GM18909 (cell line): Measurements from ENCODE around the gene FBXW4.

Experiments used
- ATAC-seq: cut with Tn5 transposase; IDR thresholded peaks from one replicate; pipeline ENCODE4 v1.9.1; 2021; ENCODE audit warnings: mild to moderate bottlenecking; ENCODE audit not compliant: unreplicated experiment, poor library complexity

Gene FBXW4

GRCh38 chr10:101623528-101623927 is 71.4 kb downstream of the FBXW4 start:
- no peak for ATAC-seq

DNA sequence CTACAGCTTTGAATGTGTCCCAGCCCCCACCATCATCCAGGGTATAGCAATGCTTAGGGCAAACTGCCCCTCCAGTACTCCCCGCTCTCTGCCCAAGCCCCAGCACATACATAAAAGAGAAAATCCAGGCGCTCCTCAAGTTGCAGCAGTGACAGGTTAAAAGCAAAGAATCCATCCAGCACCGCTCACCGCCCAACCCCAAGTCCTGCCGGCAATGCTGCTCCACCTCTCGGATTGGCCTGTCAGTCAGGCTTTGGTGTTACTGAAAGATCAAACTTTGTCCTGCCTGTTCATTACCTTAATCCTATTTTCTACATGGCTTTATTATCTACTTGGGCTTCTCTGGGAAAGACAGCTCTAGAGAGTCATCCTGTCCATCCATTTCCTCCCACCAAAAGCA is 75.0 kb downstream of the FBXW4 start:
- ATAC-seq: no peak

DNA sequence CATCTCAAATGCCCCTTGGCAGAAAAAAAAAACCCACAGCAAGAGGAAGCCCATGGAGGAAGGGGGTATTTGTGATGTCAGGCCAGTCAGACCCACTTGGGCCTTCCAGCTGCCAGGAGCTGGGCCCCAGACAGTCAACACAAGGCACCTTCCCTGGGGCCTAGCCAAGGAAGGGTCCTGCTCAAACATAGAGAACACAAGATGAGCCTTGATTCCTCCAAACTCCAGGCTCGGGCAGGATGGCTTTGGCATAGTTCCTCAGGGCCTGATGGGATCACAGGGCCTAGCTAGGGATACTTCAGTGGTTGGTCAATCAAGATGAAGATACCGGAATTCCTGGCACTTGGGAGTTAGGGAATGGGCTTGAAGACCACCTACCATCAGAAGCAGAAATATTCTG is 76.1 kb downstream of the FBXW4 start:
- ATAC-seq: no peak

- no peak for ATAC-seq
These were observed 77.0 kb downstream of the FBXW4 start for GRCh38 chr10:101617824-101618568.

GRCh38 chr10:101617102-101617823 is 77.7 kb downstream of the FBXW4 start:
- ATAC-seq: no peak

GRCh38 chr10:101616415-101617101 is 78.4 kb downstream of the FBXW4 start:
- ATAC-seq: no peak

DNA sequence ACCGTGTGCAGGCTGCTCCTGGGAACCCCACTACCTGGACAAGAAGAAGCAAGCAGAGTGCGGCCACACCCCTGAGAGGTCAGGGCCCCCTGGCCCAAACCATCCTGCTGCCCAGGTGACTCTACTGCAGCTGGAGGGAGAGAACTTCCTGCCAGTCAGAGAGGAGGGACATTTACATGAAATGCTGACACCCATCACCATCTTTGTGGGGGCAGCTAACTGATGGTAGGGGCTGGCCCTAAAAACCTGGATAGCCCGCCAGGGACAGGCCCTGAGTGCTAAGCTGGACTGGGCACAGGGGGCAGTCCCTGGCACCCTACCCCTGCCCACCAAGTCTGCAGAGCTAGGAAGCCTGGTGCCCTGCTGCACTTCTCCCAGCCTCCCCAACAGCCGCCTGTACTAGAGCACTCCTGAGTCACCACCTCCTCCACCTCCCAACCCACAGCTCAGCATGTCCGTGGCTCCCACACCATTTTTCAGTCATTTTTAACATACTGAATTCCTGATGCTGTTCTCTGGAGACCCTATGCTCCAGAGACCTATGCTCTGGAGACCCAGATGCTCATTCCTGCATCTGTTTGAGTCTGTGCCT is 79.3 kb downstream of the FBXW4 start:
- no peak for ATAC-seq

DNA sequence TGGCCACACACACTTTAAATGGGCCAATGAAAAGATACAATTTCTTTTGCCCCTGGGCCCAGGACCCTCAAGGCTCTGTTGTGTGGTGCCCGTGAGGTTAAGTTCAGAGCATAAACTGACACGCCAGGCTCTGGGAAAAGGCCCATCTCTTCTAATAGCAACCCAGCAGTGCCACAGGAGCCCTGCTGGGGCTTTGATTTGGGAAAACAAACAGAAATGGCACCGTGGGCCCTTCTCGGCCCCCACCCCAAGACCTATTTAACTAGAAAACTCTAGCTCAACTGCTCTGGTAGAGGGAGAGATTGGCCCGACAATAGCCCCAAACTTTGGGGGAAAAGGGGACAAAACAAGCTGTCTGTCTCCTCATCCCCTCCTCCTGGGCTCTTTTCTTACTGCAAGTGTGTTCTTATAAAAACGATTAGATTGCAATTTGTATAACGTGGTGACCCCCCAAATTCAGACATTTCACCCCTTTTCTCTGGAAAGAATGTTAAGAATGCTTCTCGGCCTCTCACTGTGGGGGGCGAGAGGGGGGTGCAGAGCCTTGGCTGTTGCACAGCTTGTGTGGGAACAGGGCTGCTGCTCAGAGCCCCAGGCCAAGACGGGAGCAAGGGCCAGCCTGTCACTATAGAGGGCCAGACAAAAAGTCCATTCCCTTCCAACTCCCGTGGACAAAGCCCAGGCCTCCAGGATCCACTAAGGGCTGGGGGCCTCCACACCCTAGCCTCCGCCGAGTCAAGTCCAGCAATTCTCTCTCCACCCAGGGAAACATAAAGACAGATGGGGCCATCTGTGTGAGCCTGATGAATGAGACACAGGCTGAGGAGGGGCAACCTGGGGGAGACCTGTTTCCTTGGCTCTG is 80.1 kb downstream of the FBXW4 start:
- ATAC-seq: no peak

DNA sequence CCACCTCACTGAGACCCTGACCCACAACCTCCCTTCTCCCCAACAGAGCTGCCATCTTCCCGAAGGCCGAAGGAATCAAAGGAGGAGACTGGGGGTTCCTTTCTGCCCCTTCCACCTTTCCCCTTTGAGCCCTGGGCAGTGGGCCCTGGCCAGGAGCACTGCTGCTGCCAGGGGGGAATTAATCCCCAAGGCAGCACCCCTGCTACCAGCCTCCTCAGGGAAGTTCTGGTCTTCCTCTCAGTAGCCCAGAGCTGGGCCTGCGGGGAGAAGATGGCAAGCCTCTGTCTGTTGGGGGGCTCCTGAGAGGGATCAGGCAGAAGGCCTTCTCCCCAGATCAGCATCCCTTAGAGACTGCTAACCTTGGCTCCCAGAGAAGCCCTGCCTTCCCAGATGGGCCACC is 81.3 kb downstream of the FBXW4 start:
- no peak for ATAC-seq

- ATAC-seq: no peak
These were observed 82.1 kb downstream of the FBXW4 start for GRCh38 chr10:101612872-101613271.

- ATAC-seq: no peak
These were observed 82.9 kb downstream of the FBXW4 start for GRCh38 chr10:101612086-101612485.

GRCh38 chr10:101611096-101611905 is 83.7 kb downstream of the FBXW4 start:
- ATAC-seq: no peak

DNA sequence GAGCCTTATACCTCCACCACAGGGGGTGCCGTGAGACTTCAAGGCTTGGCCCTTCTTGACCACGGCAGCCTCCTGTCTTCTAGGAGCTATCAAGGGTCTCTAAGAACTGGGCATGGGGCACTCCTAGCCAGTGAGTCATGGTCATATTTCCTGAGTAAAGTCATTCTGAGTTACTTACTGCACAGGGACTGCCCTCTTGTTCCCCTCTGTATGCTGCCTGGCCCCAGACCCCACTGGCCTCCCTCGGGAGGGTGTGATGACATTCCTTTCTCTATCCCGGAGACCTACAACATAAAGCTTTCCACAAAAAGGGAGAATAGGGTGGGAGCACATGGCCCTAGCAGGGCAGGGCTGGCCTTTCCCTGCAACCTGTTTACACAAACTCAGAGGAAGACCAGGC is 85.5 kb downstream of the FBXW4 start:
- ATAC-seq: no peak

DNA sequence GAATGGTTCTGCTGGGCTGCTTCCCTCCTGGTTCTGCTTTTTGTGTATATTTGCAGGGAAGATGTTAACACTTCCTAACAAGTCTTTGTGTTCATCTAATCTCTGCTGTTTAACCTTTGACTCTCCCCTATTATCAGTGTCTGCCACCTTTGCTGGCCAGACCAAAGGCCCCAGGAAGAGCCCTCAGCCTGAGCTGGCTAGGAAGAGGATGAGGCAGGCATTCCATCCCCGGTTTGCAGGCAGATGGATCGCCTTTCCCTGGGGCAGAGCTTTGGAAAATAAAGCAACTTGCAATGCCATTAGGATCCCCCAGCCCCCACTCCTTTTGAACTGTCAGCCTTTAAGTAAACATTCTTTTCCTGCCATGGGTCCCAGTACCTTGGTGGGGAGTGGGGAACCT is 87.8 kb downstream of the FBXW4 start:
- ATAC-seq: no peak

- no peak for ATAC-seq
These were observed 92.1 kb downstream of the FBXW4 start for GRCh38 chr10:101602761-101603398.

DNA sequence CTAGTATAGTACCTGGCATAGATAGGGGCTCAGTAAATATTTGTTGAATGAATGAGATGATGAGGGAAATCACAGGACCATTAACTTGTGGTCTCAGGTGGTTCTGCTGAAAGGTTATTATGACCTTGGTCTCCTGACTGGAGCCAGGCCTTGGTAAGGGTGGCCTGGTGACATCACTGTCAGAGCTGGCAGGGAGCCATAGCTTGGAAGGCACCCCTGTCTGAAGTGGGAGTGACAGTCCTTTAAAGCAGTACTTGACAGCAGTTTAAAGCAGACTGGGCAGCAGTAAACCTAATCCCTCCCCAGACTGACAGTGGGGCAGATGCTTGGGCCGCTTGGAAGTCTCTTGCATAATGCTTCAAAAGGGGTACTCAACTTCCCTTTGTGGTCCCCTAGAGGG is 93.4 kb downstream of the FBXW4 start:
- no peak for ATAC-seq

DNA sequence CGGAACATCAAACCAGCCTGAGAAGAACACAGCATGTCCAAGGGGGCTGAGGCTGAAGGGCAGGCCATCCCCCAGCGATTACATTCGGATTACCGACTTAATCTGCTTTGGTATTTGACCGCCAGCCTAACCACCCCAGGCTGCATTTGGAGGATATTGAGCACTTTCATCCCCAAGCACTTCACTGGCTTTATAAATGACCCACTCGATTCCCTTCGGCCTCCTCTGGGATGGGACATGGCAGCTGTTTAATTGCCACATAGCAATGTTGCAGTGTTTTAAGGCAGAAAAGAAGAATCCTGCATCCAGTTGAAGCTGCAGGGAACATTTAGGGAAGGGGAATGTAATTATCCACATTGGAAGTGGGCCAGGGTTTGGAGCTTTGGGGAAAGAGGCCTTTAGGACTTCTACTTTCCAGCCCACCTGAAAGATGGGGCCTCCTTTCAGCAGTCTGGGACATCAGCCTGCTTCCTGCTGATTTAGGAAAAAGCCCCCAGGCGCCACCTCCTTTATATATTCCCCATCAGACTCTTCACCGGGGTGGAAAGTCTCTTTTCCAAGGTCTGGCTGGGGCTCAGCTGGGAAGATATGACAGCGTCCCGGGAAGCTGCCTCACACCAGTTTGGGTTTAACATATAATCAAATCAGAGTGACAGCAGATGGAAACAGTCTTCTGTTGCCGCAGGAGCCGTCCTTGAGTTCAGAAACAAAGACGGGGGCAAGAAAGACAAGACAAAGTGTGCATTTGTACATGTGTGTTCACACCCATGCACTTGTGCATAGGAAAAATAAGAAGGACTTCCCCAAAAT is 97.7 kb downstream of the FBXW4 start:
- no peak for ATAC-seq
